Measurements from ENCODE around the gene LRFN2.

The LRFN2 gene

DNA sequence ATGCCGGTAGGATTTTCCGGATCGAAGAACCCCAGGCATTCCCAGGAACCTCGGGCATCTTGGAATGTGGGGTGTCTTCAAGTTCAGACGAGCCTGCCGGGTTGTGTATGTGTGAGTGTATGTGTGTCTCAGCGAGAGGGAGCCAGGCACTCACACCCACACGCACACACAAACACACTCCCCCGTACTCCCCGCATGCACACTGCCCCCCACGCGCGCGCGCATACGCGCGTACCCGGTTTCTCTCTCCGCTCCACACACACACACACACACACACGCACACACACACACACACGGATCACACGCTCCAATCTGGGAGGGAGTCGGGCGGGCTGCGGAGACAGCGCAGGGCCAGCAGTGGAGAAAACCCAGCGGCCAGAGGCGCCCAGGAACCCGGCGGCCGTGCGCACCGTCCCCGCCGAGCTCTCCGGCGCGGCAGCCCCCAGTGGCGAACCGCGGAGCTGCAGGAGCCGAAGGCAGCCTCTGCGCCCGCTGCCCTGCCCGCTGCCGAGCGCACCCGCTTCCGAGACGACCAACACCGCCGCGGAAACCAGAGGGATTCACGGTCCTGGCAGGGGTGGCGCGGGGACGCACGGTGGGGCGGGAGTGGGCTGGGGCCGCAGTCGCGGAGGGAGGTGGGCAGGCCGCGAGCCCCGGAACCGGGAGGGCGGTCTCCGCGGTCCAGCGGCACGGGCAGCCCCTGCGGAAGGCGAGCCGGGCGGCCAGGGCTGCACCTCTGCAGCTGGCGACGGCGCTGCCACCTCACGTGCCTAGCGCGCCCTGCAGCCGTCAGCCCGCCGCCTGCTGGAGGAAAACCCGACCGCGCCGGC, at the start of gene LRFN2:
Gene LRFN2, minus strand, starts transcription at position 125 of the 830 bp plus-strand sequence.
- H3K36me3 ChIP-seq (replicated peaks): no peaks in the 10 kb centered on the region
- peak; percentile 34 to 74 for DNase-seq (ENCODE audit: low spot score in 2 of 2)
- H3K9me3 ChIP-seq: no peaks in the 10 kb centered on the region
- H3K4me3 ChIP-seq: peak within 1 kb of the TSS; percentile 26
- in situ Hi-C loops (cut with MboI; ENCODE audit: low sequenced_read_pairs): no loop called here
- H3K27me3 ChIP-seq (ENCODE audit: low read depth): peaks cover 21% of the 10 kb centered on the region
- no peaks in the 10 kb centered on the region for H3K4me1 ChIP-seq

- in situ Hi-C loops (cut with MboI; ENCODE audit: low sequenced_read_pairs): no loop called here
- no peaks in the 10 kb centered on the region for H3K4me1 ChIP-seq
These were observed 47.3 kb upstream of the LRFN2 start for GRCh38 chr6:40634429-40634828.

DNA sequence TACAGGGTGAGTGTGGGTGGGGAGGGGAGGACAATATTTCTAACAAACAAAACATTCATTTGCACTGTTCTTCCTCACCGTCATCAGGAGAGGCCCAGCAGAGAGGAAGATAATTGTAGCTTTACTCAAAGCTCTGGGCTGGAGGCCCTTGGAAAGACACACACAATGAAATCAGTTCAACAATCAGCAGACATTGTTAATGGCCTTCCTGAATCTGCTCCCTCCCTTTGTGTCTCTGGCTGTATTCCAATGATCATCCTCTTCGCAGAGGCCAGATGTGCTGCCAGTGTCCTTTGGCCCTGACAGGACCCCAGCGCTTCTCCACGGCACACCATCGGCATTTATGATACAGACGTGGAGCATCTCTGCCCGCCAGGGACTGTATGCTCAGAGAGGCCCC, 44.6 kb upstream of the LRFN2 start:
- no peaks in the 10 kb centered on the region for H3K27me3 ChIP-seq (ENCODE audit: low read depth)
- no peak overlapping the region for H3K4me3 ChIP-seq
- no peaks in the 10 kb centered on the region for H3K36me3 ChIP-seq (replicated peaks)
- in situ Hi-C loops (cut with MboI; ENCODE audit: low sequenced_read_pairs): no loop called here
- no peaks in the 10 kb centered on the region for H3K4me1 ChIP-seq
- no peaks in the 10 kb centered on the region for H3K9me3 ChIP-seq
- no peak for DNase-seq (ENCODE audit: low spot score in 2 of 2)

More at GRCh38 chr6:40634429-40634828, 47.3 kb upstream of the LRFN2 start:
- Histone ChIP-seq H3K4me3 (no peak overlapping the region), H3K36me3 (replicated peaks) (no peaks in the 10 kb centered on the region), H3K27me3 (ENCODE audit: low read depth) (no peaks in the 10 kb centered on the region), H3K9me3 (no peaks in the 10 kb centered on the region)
- no peak for DNase-seq (ENCODE audit: low spot score in 2 of 2)

DNA sequence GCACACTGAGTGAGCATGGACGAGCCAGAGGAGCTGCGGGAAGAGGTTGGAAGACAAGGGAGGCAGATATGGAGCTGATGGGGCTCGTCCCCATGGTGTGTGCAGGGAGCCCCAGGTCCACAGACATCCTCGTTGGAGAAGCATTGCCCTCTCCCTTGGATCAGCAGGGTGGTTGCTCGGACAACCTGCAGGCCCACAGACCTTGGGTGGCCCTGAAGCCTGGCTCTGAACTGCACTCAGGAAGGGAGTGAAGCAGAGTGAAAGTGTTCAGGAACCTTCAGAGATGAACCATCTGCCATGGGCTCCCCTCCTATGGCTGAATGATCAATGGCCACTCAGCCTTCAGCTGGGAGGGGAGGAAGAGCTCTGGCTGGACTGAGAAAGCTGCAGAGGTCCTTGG, 43.3 kb upstream of the LRFN2 start:
- in situ Hi-C loops (cut with MboI; ENCODE audit: low sequenced_read_pairs): no loop called here
- Histone ChIP-seq H3K9me3 (no peaks in the 10 kb centered on the region), H3K4me1 (no peaks in the 10 kb centered on the region), H3K36me3 (replicated peaks) (no peaks in the 10 kb centered on the region), H3K4me3 (no peak overlapping the region), H3K27me3 (ENCODE audit: low read depth) (no peaks in the 10 kb centered on the region)
- no peak for DNase-seq (ENCODE audit: low spot score in 2 of 2)

GRCh38 chr6:40630051-40630450, 42.9 kb upstream of the LRFN2 start:
- no peaks in the 10 kb centered on the region for H3K27me3 ChIP-seq (ENCODE audit: low read depth)
- H3K36me3 ChIP-seq (replicated peaks): no peaks in the 10 kb centered on the region
- no peak overlapping the region for H3K4me3 ChIP-seq
- in situ Hi-C loops (cut with MboI; ENCODE audit: low sequenced_read_pairs): no loop called here
- H3K9me3 ChIP-seq: no peaks in the 10 kb centered on the region
- no peaks in the 10 kb centered on the region for H3K4me1 ChIP-seq
- no peak for DNase-seq (ENCODE audit: low spot score in 2 of 2)

DNA sequence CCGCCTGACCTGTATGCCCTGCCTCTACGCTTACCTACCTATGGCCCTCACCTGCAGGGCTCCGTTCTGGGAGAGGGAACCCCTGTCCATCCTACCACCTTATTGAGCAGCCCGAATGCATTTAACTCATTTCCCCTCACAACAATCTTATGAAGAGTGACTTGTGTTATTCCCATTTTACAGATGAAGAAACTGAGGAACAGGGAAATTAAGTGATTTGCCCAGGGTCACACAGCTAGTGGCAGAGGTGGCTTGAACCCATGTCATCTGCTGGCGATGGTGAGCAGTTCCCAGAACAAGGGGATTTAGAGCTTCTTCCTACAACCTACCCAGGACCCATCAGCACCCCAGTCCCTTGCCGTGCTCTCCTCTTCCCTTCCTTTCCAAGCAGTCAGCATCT, 42.3 kb upstream of the LRFN2 start:
- H3K4me1 ChIP-seq: no peaks in the 10 kb centered on the region
- in situ Hi-C loops (cut with MboI; ENCODE audit: low sequenced_read_pairs): no loop called here

DNA sequence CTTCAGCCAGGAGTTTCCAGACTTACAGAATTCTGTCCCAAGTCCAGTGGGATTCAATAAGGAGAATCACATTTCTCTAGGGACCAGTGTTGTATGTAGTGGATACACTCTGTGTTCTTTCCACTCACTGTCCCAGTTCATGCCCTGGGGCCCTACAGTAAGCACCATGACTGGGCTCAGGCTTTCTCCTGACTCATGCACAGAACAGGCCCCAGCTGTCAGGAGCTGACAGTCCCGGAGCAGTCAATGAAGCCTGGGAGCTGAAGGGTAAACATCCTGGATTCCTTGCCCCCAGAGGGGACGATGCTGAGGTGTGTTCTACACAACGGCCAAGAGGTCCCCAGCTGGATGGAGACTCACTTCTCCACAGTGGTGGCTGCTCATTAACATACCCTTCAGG, 40.2 kb upstream of the LRFN2 start:
- H3K9me3 ChIP-seq: no peaks in the 10 kb centered on the region
- no peak for DNase-seq (ENCODE audit: low spot score in 2 of 2)
- no peaks in the 10 kb centered on the region for H3K4me1 ChIP-seq
- in situ Hi-C loops (cut with MboI; ENCODE audit: low sequenced_read_pairs): no loop called here
- no peaks in the 10 kb centered on the region for H3K27me3 ChIP-seq (ENCODE audit: low read depth)
- H3K4me3 ChIP-seq: no peak overlapping the region
- no peaks in the 10 kb centered on the region for H3K36me3 ChIP-seq (replicated peaks)

More for the DNA sequence above, 42.3 kb upstream of the LRFN2 start:
- no peaks in the 10 kb centered on the region for H3K27me3 ChIP-seq (ENCODE audit: low read depth)
- H3K4me3 ChIP-seq: no peak overlapping the region
- H3K36me3 ChIP-seq (replicated peaks): no peaks in the 10 kb centered on the region
- H3K9me3 ChIP-seq: no peaks in the 10 kb centered on the region
- no peak for DNase-seq (ENCODE audit: low spot score in 2 of 2)

- Histone ChIP-seq H3K27me3 (ENCODE audit: low read depth) (no peaks in the 10 kb centered on the region), H3K4me1 (no peaks in the 10 kb centered on the region), H3K4me3 (no peak overlapping the region), H3K36me3 (replicated peaks) (no peaks in the 10 kb centered on the region), H3K9me3 (no peaks in the 10 kb centered on the region)
- no peak for DNase-seq (ENCODE audit: low spot score in 2 of 2)
- in situ Hi-C loops (cut with MboI; ENCODE audit: low sequenced_read_pairs): no loop called here
These were observed 39.7 kb upstream of the LRFN2 start for GRCh38 chr6:40626886-40627285.

DNA sequence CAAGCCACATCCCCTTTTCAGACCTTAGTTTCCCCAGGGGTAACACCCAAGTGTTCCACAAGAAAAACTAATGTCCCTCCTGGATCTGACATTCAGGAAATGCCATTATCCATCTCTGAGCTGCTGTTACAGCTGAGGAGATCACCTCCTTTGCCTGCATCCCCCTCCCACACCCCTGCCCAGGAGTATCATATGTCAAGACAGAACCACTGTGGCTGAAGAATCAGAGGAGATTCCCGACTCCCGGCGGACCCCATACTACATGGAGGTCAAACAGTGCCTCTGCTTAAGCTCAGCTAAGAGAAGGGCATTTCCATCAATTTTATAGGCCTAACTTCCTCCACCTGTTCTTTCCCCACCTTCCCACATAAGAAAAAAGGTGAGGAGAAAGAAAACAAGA, 36.8 kb upstream of the LRFN2 start:
- Histone ChIP-seq H3K36me3 (replicated peaks) (no peaks in the 10 kb centered on the region), H3K27me3 (ENCODE audit: low read depth) (no peaks in the 10 kb centered on the region), H3K4me3 (no peak overlapping the region), H3K9me3 (no peaks in the 10 kb centered on the region), H3K4me1 (no peaks in the 10 kb centered on the region)
- in situ Hi-C loops (cut with MboI; ENCODE audit: low sequenced_read_pairs): no loop called here
- DNase-seq (ENCODE audit: low spot score in 2 of 2): no peak

DNA sequence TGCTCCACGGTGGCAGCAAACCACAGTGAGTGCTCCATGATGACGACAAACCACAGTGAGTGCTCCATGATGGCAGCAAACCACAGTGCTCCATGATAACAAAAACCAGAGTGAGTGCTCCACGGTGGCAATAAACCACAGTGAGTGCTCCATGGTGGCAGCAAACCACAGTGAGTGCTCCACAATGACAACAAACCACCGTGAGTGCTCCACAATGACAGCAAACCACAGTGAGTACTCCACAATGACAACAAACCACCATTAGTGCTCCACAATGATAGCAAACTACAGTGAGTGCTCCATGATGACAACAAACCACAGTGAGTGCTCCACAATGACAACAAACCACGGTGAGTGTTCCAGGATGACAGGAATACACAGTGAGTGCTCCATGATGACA, 36.0 kb upstream of the LRFN2 start:
- Histone ChIP-seq H3K4me3 (no peak overlapping the region), H3K27me3 (ENCODE audit: low read depth) (no peaks in the 10 kb centered on the region), H3K36me3 (replicated peaks) (no peaks in the 10 kb centered on the region), H3K4me1 (no peaks in the 10 kb centered on the region), H3K9me3 (no peaks in the 10 kb centered on the region)
- in situ Hi-C loops (cut with MboI; ENCODE audit: low sequenced_read_pairs): no loop called here
- DNase-seq (ENCODE audit: low spot score in 2 of 2): no peak

DNA sequence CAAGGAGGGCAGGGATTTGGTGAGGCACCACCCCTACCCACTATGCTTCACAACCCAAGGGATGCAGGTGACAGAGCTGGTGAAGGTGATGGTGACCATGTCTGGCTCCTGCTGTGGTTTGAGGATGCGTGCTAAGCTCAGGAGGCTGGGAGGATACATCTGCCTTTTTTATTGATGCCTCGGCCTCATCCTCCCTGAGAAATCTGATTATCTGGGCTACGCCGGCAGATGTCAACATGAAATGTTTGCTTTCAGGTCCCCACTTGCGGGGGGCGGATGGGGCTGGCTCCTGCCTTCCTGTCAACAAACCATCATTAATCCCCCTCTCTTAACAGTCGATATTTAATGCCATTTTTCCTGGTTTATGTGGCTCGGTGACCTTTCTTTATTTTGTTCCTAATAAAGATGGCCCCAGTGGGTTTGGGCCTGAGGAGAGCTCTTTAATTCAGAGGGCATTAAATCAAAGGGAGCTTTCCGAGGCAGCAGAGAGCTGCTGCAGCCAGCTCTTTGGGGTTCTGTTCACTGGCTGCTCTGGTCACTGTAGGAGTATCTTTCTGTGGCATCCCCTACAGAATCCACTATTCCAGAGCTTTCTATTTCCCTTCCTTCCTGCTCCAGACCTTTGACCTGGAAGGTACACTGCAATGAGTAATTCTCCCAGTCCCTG, 33.5 kb upstream of the LRFN2 start:
- in situ Hi-C loops (cut with MboI; ENCODE audit: low sequenced_read_pairs): no loop called here
- no peak for DNase-seq (ENCODE audit: low spot score in 2 of 2)

DNA sequence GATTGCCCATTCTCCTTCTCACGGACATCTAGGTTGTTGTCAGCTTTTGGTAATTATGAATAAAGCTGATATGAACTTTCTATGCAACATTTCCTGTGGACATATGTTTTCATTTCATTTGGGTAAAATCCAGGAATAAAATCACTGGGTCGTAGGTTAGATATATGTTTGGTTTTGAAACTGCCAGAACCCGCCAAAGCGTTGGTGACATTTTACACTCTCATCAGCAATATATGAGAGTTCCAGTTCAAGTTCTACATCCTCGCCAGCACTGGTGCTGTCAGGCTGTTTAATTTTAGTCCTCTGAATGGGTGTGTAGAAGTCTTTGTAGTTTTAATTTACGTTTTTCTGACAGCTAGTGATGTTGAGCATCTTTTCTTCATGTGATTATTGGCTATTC, 27.5 kb upstream of the LRFN2 start:
- H3K4me1 ChIP-seq: no peaks in the 10 kb centered on the region
- H3K4me3 ChIP-seq: no peak overlapping the region
- in situ Hi-C loops (cut with MboI; ENCODE audit: low sequenced_read_pairs): no loop called here
- DNase-seq (ENCODE audit: low spot score in 2 of 2): no peak
- no peaks in the 10 kb centered on the region for H3K27me3 ChIP-seq (ENCODE audit: low read depth)
- no peaks in the 10 kb centered on the region for H3K9me3 ChIP-seq
- no peaks in the 10 kb centered on the region for H3K36me3 ChIP-seq (replicated peaks)

More for the DNA sequence above, 33.5 kb upstream of the LRFN2 start:
- Histone ChIP-seq H3K4me3 (no peak overlapping the region), H3K27me3 (ENCODE audit: low read depth) (no peaks in the 10 kb centered on the region), H3K36me3 (replicated peaks) (no peaks in the 10 kb centered on the region), H3K4me1 (no peaks in the 10 kb centered on the region), H3K9me3 (no peaks in the 10 kb centered on the region)

GRCh38 chr6:40611912-40612311, 24.7 kb upstream of the LRFN2 start:
- Histone ChIP-seq H3K9me3 (no peaks in the 10 kb centered on the region), H3K27me3 (ENCODE audit: low read depth) (peaks cover 3% of the 10 kb centered on the region; the same call in 1 of the 2 replicates), H3K4me3 (no peak overlapping the region), H3K36me3 (replicated peaks) (no peaks in the 10 kb centered on the region), H3K4me1 (no peaks in the 10 kb centered on the region)
- in situ Hi-C loops (cut with MboI; ENCODE audit: low sequenced_read_pairs): no loop called here
- DNase-seq (ENCODE audit: low spot score in 2 of 2): no peak

DNA sequence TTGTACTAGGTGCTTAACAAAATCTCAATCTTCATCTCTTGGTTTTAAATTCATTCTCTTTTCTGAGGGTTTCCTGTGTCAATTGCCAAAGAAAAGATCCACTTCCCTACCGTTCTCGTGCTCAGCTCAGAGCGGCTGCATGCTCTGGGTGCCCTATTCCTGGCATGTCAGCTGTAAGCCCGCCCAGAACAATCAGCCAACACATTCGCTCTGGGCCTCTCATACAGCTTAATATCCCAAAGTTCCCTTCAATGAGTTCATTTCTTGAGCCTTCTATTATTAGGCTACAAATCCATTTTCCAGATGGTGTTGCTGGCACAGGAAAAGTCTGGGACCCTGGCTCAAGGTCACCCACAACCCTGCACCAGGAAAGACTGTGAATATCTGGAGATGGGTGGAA, 24.3 kb upstream of the LRFN2 start:
- H3K36me3 ChIP-seq (replicated peaks): no peaks in the 10 kb centered on the region
- H3K27me3 ChIP-seq (ENCODE audit: low read depth): peaks cover 3% of the 10 kb centered on the region; the same call in 1 of the 2 replicates
- H3K4me3 ChIP-seq: no peak overlapping the region
- no peaks in the 10 kb centered on the region for H3K4me1 ChIP-seq
- in situ Hi-C loops (cut with MboI; ENCODE audit: low sequenced_read_pairs): no loop called here
- no peaks in the 10 kb centered on the region for H3K9me3 ChIP-seq
- peak in 1 of 2 experiments; percentile 4 for DNase-seq (ENCODE audit: low spot score in 2 of 2)

Measured in HAP-1 (cell line).